ENCODE measurements around the gene NOS1. TPM values are rescaled to one million over a fixed set of nuclear protein-coding genes. Genes with fewer than 3 reads are reported as not detected.

Gene NOS1
- total and polyA plus RNA-seq, 2 donors (not counting 3 experiments of a cell fraction or from before 2014, with no cell fraction given): not detected

DNA sequence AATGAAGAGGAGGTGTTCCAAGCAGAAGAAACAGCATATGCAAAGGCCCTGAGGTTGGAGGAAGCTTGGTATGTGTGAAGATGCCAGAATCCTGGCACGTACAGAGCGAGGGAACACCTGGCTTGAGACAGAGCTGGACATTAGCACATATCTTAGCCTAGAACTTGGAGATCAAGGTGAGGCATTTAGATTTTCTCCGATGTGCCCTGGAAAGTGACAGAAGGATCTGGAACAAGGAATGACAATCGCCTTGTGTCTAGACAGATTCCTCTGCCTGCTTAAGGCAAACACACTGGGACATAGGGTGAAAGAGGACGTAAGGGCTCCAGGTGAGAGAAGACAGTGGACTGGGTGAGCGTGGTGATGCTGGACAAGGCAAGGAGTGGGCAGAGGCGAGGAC lies 32.2 kb upstream of the NOS1 start:
- intact Hi-C loops (cut with micrococcal nuclease): no loop called here
- Histone ChIP-seq H3K9me1 (replicated peaks; ENCODE audit: control insufficient read depth, extremely low read depth, insufficient read depth, low read length) (no peaks in the 10 kb centered on the region), H3K4me1 (ENCODE audit: control insufficient read depth, extremely low read depth, insufficient read depth, low read length) (no peaks in the 10 kb centered on the region), H3K79me2 (ENCODE audit: control insufficient read depth, insufficient read depth, low read length) (no peaks in the 10 kb centered on the region), H3K27me3 (ENCODE audit: control insufficient read depth in 2 of 2, insufficient read depth in 2 of 2, low read length in 2 of 2) (no peaks in the 10 kb centered on the region), H3K4me3 (replicated peaks in 1 of 3; ENCODE audit: insufficient read depth in 1 of 3, low read depth in 1 of 3, low read length in 3 of 3) (no peak overlapping the region), H4K20me1 (replicated peaks; ENCODE audit: control insufficient read depth, extremely low read depth, insufficient read depth, low read length) (no peaks in the 10 kb centered on the region), H3K27ac (ENCODE audit: insufficient read depth, low read depth, low read length) (no peak overlapping the region), H2AFZ (ENCODE audit: low read depth, low read length) (no peak overlapping the region), H3K36me3 (ENCODE audit: control insufficient read depth in 2 of 2, extremely low read depth in 1 of 2, insufficient read depth in 2 of 2, low read length in 2 of 2) (no peaks in the 10 kb centered on the region), H3K4me2 (ENCODE audit: insufficient read depth, low read length) (no peak overlapping the region), H3K9me3 (replicated peaks; ENCODE audit: control insufficient read depth, insufficient read depth, low read length) (no peaks in the 10 kb centered on the region), H3K9ac (replicated peaks; ENCODE audit: extremely low read depth, insufficient read depth, low read length) (no peak overlapping the region)
- DNase-seq (ENCODE audit: low read depth, low spot score) (no peak), FAIRE-seq (no peak)
- no TSS peak for BruUV-seq (replicated peaks)
- ChIA-PET CTCF (interaction anchor here (1.9 to 2.5 kb wide), 2 partner anchors 27 to 463 kb away, joined by 4 to 9 read pairs; no protein-coding TSS in a partner anchor), POLR2A (no interaction called here)
- TF ChIP-seq POLR2AphosphoS5 (IDR thresholded peaks at IDR 0.05; ENCODE audit: insufficient read depth, low read depth, low read length) (no peak), FOS (IDR thresholded peaks at IDR 0.05; ENCODE audit: borderline replicate concordance, insufficient read depth, low read length) (no peak), MYC (IDR thresholded peaks at IDR 0.05; ENCODE audit: low read depth, low read length) (no peak), JUN (IDR thresholded peaks at IDR 0.05; ENCODE audit: borderline replicate concordance, insufficient read depth, insufficient read length, low read depth) (no peak), GATA2 (IDR thresholded peaks at IDR 0.05; ENCODE audit: insufficient read depth, insufficient read length, low read depth, low read length) (no peak)
- dilution Hi-C loops (cut with MboI; ENCODE audit: extremely low pct_ligation_motif_present, low sequenced_read_pairs): no loop called here

DNA sequence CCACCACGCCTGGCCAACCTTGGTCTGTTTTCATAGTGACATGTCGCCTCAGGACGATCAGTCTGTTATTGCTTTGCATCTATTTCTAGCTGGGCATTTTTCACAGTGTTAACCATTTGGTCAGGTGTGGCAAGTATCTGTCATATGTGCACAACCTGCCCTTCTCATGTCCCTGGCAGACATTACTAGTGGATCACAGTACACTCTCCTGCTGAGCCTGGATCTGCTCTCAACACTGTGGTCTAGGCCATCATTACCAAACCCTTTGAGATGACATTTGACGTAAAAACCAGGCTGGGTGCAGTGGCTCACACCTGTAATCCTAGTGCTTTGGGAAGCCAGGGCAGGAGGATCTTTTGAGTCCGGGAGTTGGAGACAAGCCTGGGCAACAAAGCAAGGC lies 29.4 kb upstream of the NOS1 start:
- no peaks in the 10 kb centered on the region for H3K79me2 ChIP-seq (ENCODE audit: control insufficient read depth, insufficient read depth, low read length)
- no peak overlapping the region for H3K27ac ChIP-seq (ENCODE audit: insufficient read depth, low read depth, low read length)
- FAIRE-seq (no peak), DNase-seq (ENCODE audit: low read depth, low spot score) (no peak)
- H3K9me1 ChIP-seq (replicated peaks; ENCODE audit: control insufficient read depth, extremely low read depth, insufficient read depth, low read length): no peaks in the 10 kb centered on the region
- POLR2A ChIA-PET: no interaction called here
- dilution Hi-C loops (cut with MboI; ENCODE audit: extremely low pct_ligation_motif_present, low sequenced_read_pairs) (no loop called here), intact Hi-C loops (cut with micrococcal nuclease) (no loop called here)
- H3K4me3 ChIP-seq (replicated peaks in 1 of 3; ENCODE audit: insufficient read depth in 1 of 3, low read depth in 1 of 3, low read length in 3 of 3): no peak overlapping the region
- no peaks in the 10 kb centered on the region for H3K36me3 ChIP-seq (ENCODE audit: control insufficient read depth in 2 of 2, extremely low read depth in 1 of 2, insufficient read depth in 2 of 2, low read length in 2 of 2)
- no peaks in the 10 kb centered on the region for H4K20me1 ChIP-seq (replicated peaks; ENCODE audit: control insufficient read depth, extremely low read depth, insufficient read depth, low read length)
- no peak overlapping the region for H3K4me2 ChIP-seq (ENCODE audit: insufficient read depth, low read length)
- TF ChIP-seq GATA2 (IDR thresholded peaks at IDR 0.05; ENCODE audit: insufficient read depth, insufficient read length, low read depth, low read length) (no peak), EZH2 (IDR thresholded peaks at IDR 0.05; ENCODE audit: borderline replicate concordance, low read depth, low read length, severe bottlenecking) (no peak), MYC (IDR thresholded peaks at IDR 0.05; ENCODE audit: low read depth, low read length) (no peak), POLR2AphosphoS5 (IDR thresholded peaks at IDR 0.05; ENCODE audit: insufficient read depth, low read depth, low read length) (no peak)
- no peaks in the 10 kb centered on the region for H3K9me3 ChIP-seq (replicated peaks; ENCODE audit: control insufficient read depth, insufficient read depth, low read length)
- H2AFZ ChIP-seq (ENCODE audit: low read depth, low read length): no peak overlapping the region
- BruUV-seq (replicated peaks): no TSS peak
- no peak overlapping the region for H3K9ac ChIP-seq (replicated peaks; ENCODE audit: extremely low read depth, insufficient read depth, low read length)
- no peaks in the 10 kb centered on the region for H3K4me1 ChIP-seq (ENCODE audit: control insufficient read depth, extremely low read depth, insufficient read depth, low read length)
- CTCF ChIA-PET: no interaction called here
- H3K27me3 ChIP-seq (ENCODE audit: control insufficient read depth in 2 of 2, insufficient read depth in 2 of 2, low read length in 2 of 2): no peaks in the 10 kb centered on the region

All from endothelial cell of umbilical vein (primary cell).